ENCODE measurements around the gene NAPSA. TPM values are rescaled to one million over a fixed set of nuclear protein-coding genes. Genes with fewer than 3 reads are reported as not detected.
A peak's percentile ranks its signal among the peaks of the same experiment; 100 is the strongest.
"Not testable (repeated sequence)": the region's sequence is repeated elsewhere in the genome, so short reads cannot be mapped to it uniquely, and the experiment has no call there.

The NAPSA gene
- total and polyA plus RNA-seq, 12 donors: 0.22 to 1.1 (median 0.41) TPM; not detected in 8

- ATAC-seq (peak; percentile 77 to 89 (median 80)), DNase-seq (peak; percentile 75 to 79)
- Histone ChIP-seq H3K27me3 (no peaks in the 10 kb centered on the region), H3K4me3 (peak overlapping the region; percentile 35 to 67 (median 58)), H3K9me3 (no peaks in the 10 kb centered on the region), H3K36me3 (no peaks in the 10 kb centered on the region), H3K4me1 (peaks cover 0 to 16% (median 8%) of the 10 kb centered on the region in 9 donors), H3K27ac (peak overlapping the region in 9 of 10 donors; percentile 77 to 88 (median 84))
- peak; percentile 83 to 94 (median 87) for TF ChIP-seq CTCF (IDR thresholded peaks at IDR 0.05)
- 9 to 10% methylated on average over 54 of the region's 54 CpGs for WGBS, 2 donors
- intact Hi-C loops (cut with DNase I): loop anchor here in 6 of 10 donors (1.0 to 5.0 kb wide), 6 partner anchors 60 to 565 kb away; partner anchors contain the start of gene SPIB (in 2 of the 6)
Measured at GRCh38 chr19:50357178-50358100, 8.0 kb downstream of the NAPSA start.

- intact Hi-C loops (cut with DNase I): loop anchor here in 6 of 10 donors (1.0 to 5.0 kb wide), 6 partner anchors 61 to 566 kb away; partner anchors contain the start of gene SPIB (in 2 of the 6)
- no peak for TF ChIP-seq CTCF (IDR thresholded peaks at IDR 0.05)
- 32 to 40% methylated on average over 13 of the region's 13 CpGs for WGBS, 2 donors
- DNase-seq (no peak), ATAC-seq (no peak)
- Histone ChIP-seq H3K4me1 (peaks cover 0 to 16% (median 8%) of the 10 kb centered on the region in 9 donors), H3K4me3 (peak overlapping the region in 5 of 10 donors; percentile 55 to 63 (median 59)), H3K27ac (peak overlapping the region in 2 of 10 donors; percentile 85), H3K36me3 (no peaks in the 10 kb centered on the region), H3K27me3 (no peaks in the 10 kb centered on the region), H3K9me3 (no peaks in the 10 kb centered on the region)
Measured at GRCh38 chr19:50356691-50357177, 8.7 kb downstream of the NAPSA start.

- WGBS, 2 donors: 87 to 95% methylated on average over 7 of the region's 7 CpGs
- ATAC-seq; H3K27me3 ChIP-seq; H3K36me3 ChIP-seq; intact Hi-C loops (cut with DNase I); H3K4me3 ChIP-seq; H3K27ac ChIP-seq; DNase-seq; H3K9me3 ChIP-seq: not testable (repeated sequence)
- peaks cover 0 to 18% (median 4%) of the 10 kb centered on the region in 9 donors for H3K4me1 ChIP-seq
Measured at GRCh38 chr19:50353487-50353880, 12.0 kb downstream of the NAPSA start.

GRCh38 chr19:50352242-50352641, 13.2 kb downstream of the NAPSA start:
- 52 to 61% methylated on average over 4 of the region's 4 CpGs for WGBS, 2 donors
- Histone ChIP-seq H3K36me3 (no peaks in the 10 kb centered on the region), H3K4me1 (peaks cover 0 to 6% (median 0%) of the 10 kb centered on the region in 9 donors), H3K4me3 (no peak overlapping the region), H3K27me3 (no peaks in the 10 kb centered on the region), H3K27ac (no peak overlapping the region), H3K9me3 (no peaks in the 10 kb centered on the region)
- no peak for ATAC-seq
- intact Hi-C loops (cut with DNase I): no loop called here
- no peak for DNase-seq
- TF ChIP-seq CTCF (IDR thresholded peaks at IDR 0.05): no peak
